K562 (cell line): ENCODE results near the gene POLG. TPM values are rescaled to one million over a fixed set of nuclear protein-coding genes. Genes with fewer than 3 reads are reported as not detected.

ENCODE experiments used
- ATAC-seq: fragments of 200-7000 bp; cut with Tn5 transposase; 3 replicates; pipeline ENCODE4 v1.9.1; 2020; ENCODE audit warnings: moderate library complexity
- BruUV-seq: library from RNA; stranded (reverse); fragments of 400-500 nt; replicated peaks from 2 replicates; lab custom pipeline; 2021; lab: Mats Ljungman, UMichigan
- CTCF ChIA-PET: fragments of 300-600 bp; formaldehyde crosslinking; extraction: SDS; loops from one replicate; lab custom pipeline; 2021; ENCODE audit warnings: low intra/inter-chr PET ratio; lab: Yijun Ruan, JAX
- POLR2A ChIA-PET: fragments of 300-600, 350-650 bp; sonication (Branson Sonifier 250); formaldehyde crosslinking; extraction: SDS; loops from one replicate; lab custom pipeline; 2021; ENCODE audit warnings: antibody characterized with exemption, inconsistent platforms; lab: Yijun Ruan, JAX
- DNase-seq, 4 experiments: peaks; one replicate each; pipeline versions ENCODE4 v3.0.0 to v3.0.0-alpha.2; 2011 to 2018; ENCODE audit warnings: low spot score in 3 of 4, mixed read lengths in 3 of 4; ENCODE audit errors: extremely low read depth in 1 of 4
- FAIRE-seq: peaks from 2 replicates; lab custom pipeline; 2011; peaks lifted over from hg19 to GRCh38; lab: Jason Lieb, UNC
- H2AFZ ChIP-seq: 2 replicates; pipeline ENCODE4 v1.6.0; 2011; ENCODE audit warnings: low read depth, low read length, control low read depth, inconsistent platforms
- H3K27ac ChIP-seq: fragments of 200-600 bp; 3 replicates; pipeline ENCODE4 v1.8.0; 2011; ENCODE audit warnings: low read depth, mild to moderate bottlenecking, control low read depth, inconsistent platforms, low read length, moderate library complexity, mixed read lengths; ENCODE audit errors: extremely low read depth
- H3K27me3 ChIP-seq, 2 experiments: fragments of 300-600 bp in 1 of 2; 2 replicates in 1 of 2; 3 replicates in 1 of 2; pipeline versions ENCODE4 v1.6.0 to v1.8.0; 2011; ENCODE audit warnings: inconsistent platforms in 2 of 2, low read length in 2 of 2, mild to moderate bottlenecking in 1 of 2, mixed read lengths in 1 of 2, moderate library complexity in 1 of 2; ENCODE audit not compliant: control insufficient read depth in 2 of 2, insufficient read depth in 2 of 2
- H3K36me3 ChIP-seq: fragments of 300-600 bp; 3 replicates; pipeline ENCODE4 v1.8.0; 2011; ENCODE audit warnings: mild to moderate bottlenecking, low read length, inconsistent platforms; ENCODE audit not compliant: control insufficient read depth, insufficient read depth
- H3K4me1 ChIP-seq, 2 experiments: fragments of 200-600 bp in 1 of 2; replicated peaks in 1 of 2; 2 replicates in 1 of 2; 3 replicates in 1 of 2; pipeline versions ENCODE4 v1.5.1 to v1.8.0; 2011; ENCODE audit warnings: inconsistent platforms in 2 of 2, low read length in 2 of 2, mild to moderate bottlenecking in 1 of 2, mixed read lengths in 1 of 2, moderate library complexity in 1 of 2; ENCODE audit not compliant: control insufficient read depth in 2 of 2, insufficient read depth in 2 of 2
- H3K4me2 ChIP-seq: 2 replicates; pipeline ENCODE4 v1.6.1; 2011; ENCODE audit warnings: low read length, control low read depth, inconsistent platforms, mixed read lengths; ENCODE audit not compliant: insufficient read depth
- H3K4me3 ChIP-seq: fragments of 200-600 bp; sonication (generic), shearing (Covaris generic); 2 replicates; pipeline ENCODE4 v1.5.1; 2016; ENCODE audit warnings: control low read depth, inconsistent platforms
- H3K79me2 ChIP-seq: fragments of 200-600 bp; 3 replicates; pipeline ENCODE4 v1.8.0; 2011; ENCODE audit warnings: low read length, inconsistent platforms; ENCODE audit not compliant: control insufficient read depth, insufficient read depth
- H3K9ac ChIP-seq, 2 experiments: 2 replicates each; pipeline versions ENCODE4 v1.6.0 to v1.6.1; 2011; ENCODE audit warnings: low read depth in 2 of 2, low read length in 2 of 2, control low read depth in 1 of 2, inconsistent platforms in 1 of 2, mild to moderate bottlenecking in 1 of 2, mixed read lengths in 1 of 2; ENCODE audit not compliant: insufficient read depth in 1 of 2
- H3K9me1 ChIP-seq: one replicate; pipeline ENCODE4 v1.6.0; 2011; ENCODE audit warnings: inconsistent platforms, mild to moderate bottlenecking, low read length, moderate library complexity; ENCODE audit not compliant: control insufficient read depth, insufficient read depth
- H3K9me3 ChIP-seq: replicated peaks from 2 replicates; pipeline ENCODE4 v1.5.1; 2011; ENCODE audit warnings: low read depth, low read length, inconsistent platforms; ENCODE audit not compliant: control insufficient read depth, insufficient read depth
- H4K20me1 ChIP-seq: replicated peaks from 2 replicates; pipeline ENCODE4 v1.6.1; 2011; ENCODE audit warnings: low read length, inconsistent platforms, mixed read lengths; ENCODE audit not compliant: control insufficient read depth, insufficient read depth
- BDP1 ChIP-seq: IDR thresholded peaks from 3 replicates; pipeline ENCODE4 v1.6.1; 2011; ENCODE audit not compliant: insufficient read length, insufficient read depth
- HDAC6 ChIP-seq: IDR thresholded peaks from 2 replicates; pipeline ENCODE4 v1.6.1; 2012; ENCODE audit warnings: low read depth, mild to moderate bottlenecking, control low read depth, inconsistent platforms, low read length, moderate library complexity
- HNRNPH1 ChIP-seq: fragments of 200-400 bp; formaldehyde crosslinking; optimal IDR thresholded peaks from 2 replicates; pipeline ENCODE3; 2017; ENCODE audit warnings: low read depth, mild to moderate bottlenecking, low read length, moderate library complexity
- POLR3A ChIP-seq: IDR thresholded peaks from 2 replicates; pipeline ENCODE4 v1.6.1; 2011; ENCODE audit warnings: borderline replicate concordance, mild to moderate bottlenecking, moderate library complexity; ENCODE audit not compliant: insufficient read length, insufficient read depth; ENCODE audit errors: extremely low read depth
- SIX5 ChIP-seq, 2 experiments: IDR thresholded peaks; 2 replicates each; pipeline ENCODE4 v1.6.1; 2011; ENCODE audit warnings: low read length in 2 of 2, borderline replicate concordance in 1 of 2, low read depth in 1 of 2, mild to moderate bottlenecking in 1 of 2, moderate library complexity in 1 of 2; ENCODE audit not compliant: insufficient read depth in 1 of 2
- SMAD3 ChIP-seq: fragments of 450-650 bp; formaldehyde crosslinking; conservative IDR thresholded peaks from 2 replicates; pipeline ENCODE4 v1.4.0; 2020; ENCODE audit warnings: mild to moderate bottlenecking
- ZNF184 ChIP-seq: sonication (generic); formaldehyde crosslinking; IDR thresholded peaks from 2 replicates; pipeline ENCODE4 v1.5.0; 2020; ENCODE audit warnings: missing genetic modification reagents
- ZNF311 ChIP-seq: fragments of 250-450 bp; sonication (Bioruptor Pico); IDR thresholded peaks from 2 replicates; pipeline ENCODE4 v1.4.0; 2020; ENCODE audit warnings: mild to moderate bottlenecking, moderate library complexity
- WGBS: fragments of 100-300 bp; shearing (Covaris generic); methylation state at CpG from one replicate; pipeline ENCODE4 v1.1.6; 2016; ENCODE audit warnings: low coverage, mixed read lengths; ENCODE audit not compliant: insufficient coverage; ENCODE audit errors: missing lambda C conversion rate; 5-methylcytosine and 5-hydroxymethylcytosine counted together
- in situ Hi-C: fragments of 300-500 bp; cut with MboI; formaldehyde crosslinking; loops from 4 replicates; pipeline ENCODE4 v1.15.0; 2018; ENCODE audit warnings: inconsistent platforms, mixed read lengths
- intact Hi-C: fragments of 100-400 bp; cut with micrococcal nuclease; formaldehyde crosslinking; loops from 2 replicates; pipeline ENCODE4 v1.14.2; 2022
- polyA plus RNA-seq, 8 experiments: library from polyadenylated mRNA; depleted of rRNA in 4 of 8; stranded (reverse) in 5 of 8; unstranded in 3 of 8; fragments of >200 nt; fragmentation: Nextera tagmentation in 2 of 8; fragmentation: Illumina TruSeq in 1 of 8; extraction: Ambion mirVana in 2 of 8; extraction: Trizol in 1 of 8; gene quantifications; 2 replicates each; pipeline versions ENCODE4 v1.2.1 to v1.2.3, GENCODE V29; 2011 to 2014; ENCODE audit warnings: inconsistent platforms in 1 of 8, missing spikeins in 1 of 8
- total RNA-seq, 7 experiments: library from RNA; depleted of rRNA in 6 of 7; stranded (reverse); fragments of >200 nt in 6 of 7; fragmentation: Illumina TruSeq in 2 of 7; extraction: Trizol in 2 of 7; gene quantifications; 2 replicates each; pipeline versions ENCODE4 v1.2.1 to v1.2.3, GENCODE V29; 2011 to 2021; ENCODE audit warnings: low replicate concordance in 1 of 7
- TF ChIP-seq, protein P1 (sequence below): sonication (generic); formaldehyde crosslinking; IDR thresholded peaks from 2 replicates; pipeline ENCODE4 v1.8.1; 2023; ENCODE audit warnings: mild to moderate bottlenecking, missing genetic modification reagents

POLG gene
- total and polyA plus RNA-seq, 9 of the 15 experiments (the other 6 are each of a cell fraction or from before 2014, with no cell fraction given): 15.2 to 83.8 (median 38.6) TPM

GRCh38 chr15:89374086-89374981, 39.7 kb upstream of the POLG start:
- in situ Hi-C loops: no loop called here
- Histone ChIP-seq H3K79me2 (no peaks in the 10 kb centered on the region), H3K4me3 (no peak overlapping the region), H3K9me3 (no peaks in the 10 kb centered on the region), H3K9ac (no peak overlapping the region), H3K9me1 (no peaks in the 10 kb centered on the region), H3K27ac (no peak overlapping the region), H2AFZ (no peak overlapping the region), H3K4me2 (no peak overlapping the region), H3K4me1 (peaks cover 0 to 29% of the 10 kb centered on the region in 2 experiments; a peak in 1 of 5 replicates), H3K27me3 (peaks cover 57 to 78% of the 10 kb centered on the region in 2 experiments), H4K20me1 (peaks cover 8% of the 10 kb centered on the region), H3K36me3 (no peaks in the 10 kb centered on the region)
- intact Hi-C loops: no loop called here
- no peak for ATAC-seq
- ChIA-PET CTCF (no interaction called here), POLR2A (no interaction called here)
- no peak for DNase-seq
- no peak for FAIRE-seq
- BruUV-seq: no TSS peak
- 2% methylated on average over 14 of the region's 14 CpGs for WGBS
- TF ChIP-seq ZNF184 (no peak), HDAC6 (no peak), BDP1 (no peak), POLR3A (no peak), SIX5 (IDR thresholded peaks at IDR 0.05; ENCODE audit: borderline replicate concordance in 1 of 2, insufficient read depth in 1 of 2, low read depth in 1 of 2, low read length in 2 of 2) (no peak), HNRNPH1 (no peak), ZNF311 (no peak), SMAD3 (no peak)
- TF ChIP-seq, protein P1, sequence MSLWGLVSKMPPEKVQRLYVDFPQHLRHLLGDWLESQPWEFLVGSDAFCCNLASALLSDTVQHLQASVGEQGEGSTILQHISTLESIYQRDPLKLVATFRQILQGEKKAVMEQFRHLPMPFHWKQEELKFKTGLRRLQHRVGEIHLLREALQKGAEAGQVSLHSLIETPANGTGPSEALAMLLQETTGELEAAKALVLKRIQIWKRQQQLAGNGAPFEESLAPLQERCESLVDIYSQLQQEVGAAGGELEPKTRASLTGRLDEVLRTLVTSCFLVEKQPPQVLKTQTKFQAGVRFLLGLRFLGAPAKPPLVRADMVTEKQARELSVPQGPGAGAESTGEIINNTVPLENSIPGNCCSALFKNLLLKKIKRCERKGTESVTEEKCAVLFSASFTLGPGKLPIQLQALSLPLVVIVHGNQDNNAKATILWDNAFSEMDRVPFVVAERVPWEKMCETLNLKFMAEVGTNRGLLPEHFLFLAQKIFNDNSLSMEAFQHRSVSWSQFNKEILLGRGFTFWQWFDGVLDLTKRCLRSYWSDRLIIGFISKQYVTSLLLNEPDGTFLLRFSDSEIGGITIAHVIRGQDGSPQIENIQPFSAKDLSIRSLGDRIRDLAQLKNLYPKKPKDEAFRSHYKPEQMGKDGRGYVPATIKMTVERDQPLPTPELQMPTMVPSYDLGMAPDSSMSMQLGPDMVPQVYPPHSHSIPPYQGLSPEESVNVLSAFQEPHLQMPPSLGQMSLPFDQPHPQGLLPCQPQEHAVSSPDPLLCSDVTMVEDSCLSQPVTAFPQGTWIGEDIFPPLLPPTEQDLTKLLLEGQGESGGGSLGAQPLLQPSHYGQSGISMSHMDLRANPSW: no peak
